KMS-11 (cell line): Measurements from ENCODE around the gene ACKR4.

ENCODE experiments used
- H2AFZ ChIP-seq: fragments of 200-600 bp; sonication (generic); 2 replicates; pipeline ENCODE4 v1.6.1; 2016; ENCODE audit warnings: antibody characterized with exemption, mixed run types, low read depth
- H3K27ac ChIP-seq: fragments of 200-600 bp; sonication (generic); 2 replicates; pipeline ENCODE4 v1.6.1; 2016; ENCODE audit warnings: mild to moderate bottlenecking, mixed run types
- H3K27me3 ChIP-seq: fragments of 200-600 bp; sonication (generic); 2 replicates; pipeline ENCODE4 v1.6.1; 2017; ENCODE audit warnings: mild to moderate bottlenecking, low read depth, mixed run types, moderate library complexity; ENCODE audit not compliant: insufficient read depth
- H3K36me3 ChIP-seq: fragments of 200-600 bp; sonication (generic); 2 replicates; pipeline ENCODE4 v1.6.1; 2017; ENCODE audit warnings: mild to moderate bottlenecking, mixed run types; ENCODE audit not compliant: insufficient read depth
- H3K4me1 ChIP-seq: fragments of 200-600 bp; sonication (generic); 2 replicates; pipeline ENCODE4 v1.6.1; 2016; ENCODE audit warnings: mild to moderate bottlenecking, low read depth, mixed run types; ENCODE audit not compliant: poor library complexity, severe bottlenecking
- H3K4me2 ChIP-seq: fragments of 200-600 bp; sonication (generic); 2 replicates; pipeline ENCODE4 v1.7.0; 2016; ENCODE audit warnings: mild to moderate bottlenecking, mixed run types
- H3K4me3 ChIP-seq: fragments of 200-600 bp; sonication (generic); IDR thresholded peaks from 2 replicates; pipeline ENCODE4 v1.6.1; 2017; ENCODE audit warnings: low read depth, low read length, mixed read lengths; ENCODE audit not compliant: insufficient read depth
- H3K79me2 ChIP-seq: fragments of 200-600 bp; sonication (generic); 2 replicates; pipeline ENCODE4 v1.6.1; 2016; ENCODE audit warnings: low read depth, mixed run types; ENCODE audit not compliant: insufficient read depth
- H3K9ac ChIP-seq: fragments of 200-600 bp; sonication (generic); 2 replicates; pipeline ENCODE4 v1.6.1; 2016; ENCODE audit warnings: mild to moderate bottlenecking, mixed run types
- H4K20me1 ChIP-seq: fragments of 200-600 bp; sonication (generic); 2 replicates; pipeline ENCODE4 v1.6.1; 2016; ENCODE audit warnings: mild to moderate bottlenecking, mixed run types; ENCODE audit not compliant: insufficient read depth
- TF ChIP-seq, protein P1 (sequence below): fragments of 200-600 bp; sonication (generic); conservative IDR thresholded peaks from 2 replicates; pipeline ENCODE4 v1.6.1; 2017; ENCODE audit warnings: low read depth, mild to moderate bottlenecking, antibody characterized with exemption, low read length, moderate library complexity, mixed read lengths

ACKR4 gene

DNA sequence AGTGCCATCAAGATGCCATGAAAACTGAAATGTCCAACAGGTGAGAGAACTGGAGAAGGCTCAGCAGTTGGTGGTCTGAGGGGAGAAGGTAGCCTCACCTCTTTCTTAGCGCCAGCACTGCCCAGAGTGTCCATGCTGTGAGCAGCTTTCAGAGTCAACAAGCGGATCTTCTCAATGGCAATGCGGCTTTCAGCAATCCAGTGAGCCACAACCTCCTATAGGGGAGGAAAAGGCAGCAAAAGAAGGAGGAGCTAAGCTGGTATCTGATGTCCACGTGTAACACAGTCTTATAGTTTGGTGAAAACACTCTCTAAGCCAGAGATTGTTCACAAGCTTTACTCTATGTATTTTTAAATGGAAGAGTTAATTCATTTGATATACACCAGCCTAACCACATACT is 36.1 kb upstream of the ACKR4 start:
- H3K36me3 ChIP-seq: no peaks in the 10 kb centered on the region
- H3K27me3 ChIP-seq: no peaks in the 10 kb centered on the region
- H3K4me2 ChIP-seq: no peak overlapping the region
- no peak overlapping the region for H3K4me3 ChIP-seq
- H3K27ac ChIP-seq: no peak overlapping the region
- TF ChIP-seq, protein P1, sequence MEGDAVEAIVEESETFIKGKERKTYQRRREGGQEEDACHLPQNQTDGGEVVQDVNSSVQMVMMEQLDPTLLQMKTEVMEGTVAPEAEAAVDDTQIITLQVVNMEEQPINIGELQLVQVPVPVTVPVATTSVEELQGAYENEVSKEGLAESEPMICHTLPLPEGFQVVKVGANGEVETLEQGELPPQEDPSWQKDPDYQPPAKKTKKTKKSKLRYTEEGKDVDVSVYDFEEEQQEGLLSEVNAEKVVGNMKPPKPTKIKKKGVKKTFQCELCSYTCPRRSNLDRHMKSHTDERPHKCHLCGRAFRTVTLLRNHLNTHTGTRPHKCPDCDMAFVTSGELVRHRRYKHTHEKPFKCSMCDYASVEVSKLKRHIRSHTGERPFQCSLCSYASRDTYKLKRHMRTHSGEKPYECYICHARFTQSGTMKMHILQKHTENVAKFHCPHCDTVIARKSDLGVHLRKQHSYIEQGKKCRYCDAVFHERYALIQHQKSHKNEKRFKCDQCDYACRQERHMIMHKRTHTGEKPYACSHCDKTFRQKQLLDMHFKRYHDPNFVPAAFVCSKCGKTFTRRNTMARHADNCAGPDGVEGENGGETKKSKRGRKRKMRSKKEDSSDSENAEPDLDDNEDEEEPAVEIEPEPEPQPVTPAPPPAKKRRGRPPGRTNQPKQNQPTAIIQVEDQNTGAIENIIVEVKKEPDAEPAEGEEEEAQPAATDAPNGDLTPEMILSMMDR: no peak
- H3K79me2 ChIP-seq: no peaks in the 10 kb centered on the region
- no peak overlapping the region for H3K9ac ChIP-seq
- no peaks in the 10 kb centered on the region for H4K20me1 ChIP-seq
- no peak overlapping the region for H2AFZ ChIP-seq
- H3K4me1 ChIP-seq: peaks cover 4% of the 10 kb centered on the region

DNA sequence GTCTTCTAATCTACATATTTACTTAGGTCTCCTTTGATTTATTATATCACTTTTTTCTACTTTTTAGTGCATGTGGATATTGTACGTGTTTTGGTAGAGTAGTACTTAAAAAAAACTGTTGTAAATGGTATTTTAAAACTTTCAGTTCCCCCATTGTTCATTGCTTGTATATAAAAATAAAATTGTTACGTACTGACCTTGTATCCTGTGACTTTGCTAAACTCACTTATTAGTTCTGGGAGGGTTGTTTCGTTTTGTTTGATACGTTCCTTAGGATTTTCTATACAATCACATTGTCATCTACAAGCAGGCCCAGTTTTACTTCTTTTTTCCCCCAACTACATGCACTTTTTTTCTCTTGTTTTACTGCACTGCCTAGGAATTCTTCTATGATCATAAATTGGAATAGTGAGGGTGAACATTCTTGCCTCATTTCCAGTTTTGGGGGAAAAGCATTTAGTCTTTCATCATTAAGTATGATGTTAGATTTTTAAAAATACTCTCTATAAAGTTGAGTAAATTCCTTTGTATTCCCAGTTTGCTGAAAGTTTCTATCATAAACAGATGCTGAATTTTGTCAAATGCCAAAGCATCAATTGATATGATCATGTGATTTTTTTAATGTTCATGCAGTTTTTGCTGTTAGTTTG is 33.5 kb upstream of the ACKR4 start:
- Histone ChIP-seq H3K4me2 (no peak overlapping the region), H3K4me1 (peaks cover 30% of the 10 kb centered on the region), H3K27ac (no peak overlapping the region), H4K20me1 (no peaks in the 10 kb centered on the region), H3K9ac (no peak overlapping the region), H3K36me3 (no peaks in the 10 kb centered on the region), H3K79me2 (no peaks in the 10 kb centered on the region), H3K4me3 (no peak overlapping the region), H2AFZ (no peak overlapping the region), H3K27me3 (no peaks in the 10 kb centered on the region)
- TF ChIP-seq, protein P1: no peak

DNA sequence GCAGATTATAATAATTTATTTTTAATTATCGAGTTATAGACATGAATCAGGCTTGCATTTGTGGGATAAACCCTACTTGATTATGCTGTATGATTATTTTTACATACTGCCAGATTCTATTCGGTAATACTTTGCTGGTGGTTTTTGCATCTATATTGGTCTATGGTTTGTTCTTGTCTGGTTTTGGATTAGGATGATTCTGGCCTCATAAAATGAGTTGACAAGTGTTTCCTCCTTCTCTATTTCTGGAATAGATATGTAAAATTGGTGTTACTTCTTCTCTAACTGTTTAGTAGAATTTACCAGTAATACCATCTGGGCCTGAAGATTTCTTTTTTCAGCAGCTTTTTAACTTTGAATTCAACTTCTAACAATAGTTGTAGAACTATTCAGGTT is 33.0 kb upstream of the ACKR4 start:
- TF ChIP-seq, protein P1: no peak
- Histone ChIP-seq H3K79me2 (no peaks in the 10 kb centered on the region), H3K36me3 (no peaks in the 10 kb centered on the region), H3K27ac (no peak overlapping the region), H3K27me3 (no peaks in the 10 kb centered on the region), H4K20me1 (no peaks in the 10 kb centered on the region), H3K4me3 (no peak overlapping the region), H3K4me1 (peaks cover 35% of the 10 kb centered on the region), H3K9ac (no peak overlapping the region), H2AFZ (no peak overlapping the region), H3K4me2 (no peak overlapping the region)

DNA sequence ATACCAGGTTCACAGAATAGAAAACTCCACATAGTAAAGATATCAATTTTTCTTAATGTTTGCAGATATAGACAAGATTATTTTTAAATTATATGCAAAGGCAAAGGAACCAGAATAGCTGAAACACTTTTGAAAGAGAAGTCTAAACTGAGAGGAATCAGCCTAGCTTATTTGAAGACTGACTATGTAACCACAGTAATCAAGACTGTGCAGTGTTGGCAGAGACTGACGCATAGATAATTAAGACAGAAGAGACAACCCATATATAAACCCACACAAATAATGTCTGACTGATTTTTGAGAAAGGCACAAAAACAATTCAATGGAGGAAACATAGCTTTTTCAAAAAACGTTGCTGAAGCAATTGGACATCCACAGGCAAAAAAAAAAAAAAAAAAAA is 28.6 kb upstream of the ACKR4 start:
- Histone ChIP-seq H3K4me3 (peak overlapping the region; percentile 30), H4K20me1 (no peaks in the 10 kb centered on the region), H3K27ac (peak overlapping the region; percentile 84), H3K9ac (peak overlapping the region; percentile 41), H3K79me2 (no peaks in the 10 kb centered on the region), H2AFZ (peak overlapping the region; percentile 51; the same call in 1 of the 2 replicates), H3K4me1 (peaks cover 58% of the 10 kb centered on the region), H3K36me3 (no peaks in the 10 kb centered on the region), H3K4me2 (peak overlapping the region; percentile 79), H3K27me3 (no peaks in the 10 kb centered on the region)
- TF ChIP-seq, protein P1: no peak
